IMR-90 (cell line): ENCODE data around the gene NCOR1. TPM values are rescaled to one million over a fixed set of nuclear protein-coding genes. Genes with fewer than 3 reads are reported as not detected.

Experiments
- ATAC-seq: fragments of 200-7000 bp; cut with Tn5 transposase; 2 replicates; pipeline ENCODE4 v1.9.1; 2020; ENCODE audit warnings: low read depth, mild to moderate bottlenecking, moderate library complexity
- BruUV-seq: library from RNA; stranded (reverse); fragments of 400-500 nt; replicated peaks from 2 replicates; lab custom pipeline; 2021; lab: Mats Ljungman, UMichigan
- CTCF ChIA-PET: fragments of 300-600 bp; formaldehyde crosslinking; extraction: SDS; loops from one replicate; lab custom pipeline; 2021; ENCODE audit warnings: antibody characterized with exemption; lab: Yijun Ruan, JAX
- POLR2A ChIA-PET: fragments of 300-600 bp; sonication (Branson Sonifier 250); formaldehyde crosslinking; loops from one replicate; lab custom pipeline; 2022; ENCODE audit warnings: antibody characterized with exemption; ENCODE audit not compliant: unreplicated experiment; lab: Charles Lee
- DNase-seq: peaks from one replicate; pipeline ENCODE4 v3.0.0; 2013
- H2AFZ ChIP-seq: replicated peaks from 2 replicates; pipeline ENCODE3; 2013; ENCODE audit warnings: low read length, mild to moderate bottlenecking; ENCODE audit not compliant: poor library complexity
- H2AK5ac ChIP-seq: 2 replicates; pipeline ENCODE4 v1.6.1; 2013; ENCODE audit warnings: low read depth, low read length, inconsistent platforms
- H2AK9ac ChIP-seq: replicated peaks from 2 replicates; pipeline ENCODE3; 2013; ENCODE audit warnings: mild to moderate bottlenecking, low read depth, low read length, moderate library complexity; ENCODE audit not compliant: poor library complexity
- H2BK120ac ChIP-seq: 2 replicates; pipeline ENCODE4 v1.6.1; 2013; ENCODE audit warnings: low read depth, low read length, inconsistent platforms
- H2BK15ac ChIP-seq: 3 replicates; pipeline ENCODE4 v1.6.1; 2013; ENCODE audit warnings: low read depth, low read length, inconsistent platforms
- H2BK20ac ChIP-seq: 2 replicates; pipeline ENCODE4 v1.6.1; 2013; ENCODE audit warnings: low read depth, mild to moderate bottlenecking, inconsistent platforms, low read length, moderate library complexity
- H2BK5ac ChIP-seq: 2 replicates; pipeline ENCODE4 v1.6.1; 2013; ENCODE audit warnings: mild to moderate bottlenecking, low read depth, low read length, inconsistent platforms; ENCODE audit not compliant: poor library complexity, severe bottlenecking
- H3K14ac ChIP-seq: replicated peaks from 2 replicates; pipeline ENCODE4 v1.6.1; 2013; ENCODE audit warnings: low read depth, low read length, inconsistent platforms
- H3K18ac ChIP-seq: 2 replicates; pipeline ENCODE4 v1.6.1; 2013; ENCODE audit warnings: low read depth, low read length, control low read depth
- H3K23ac ChIP-seq: 2 replicates; pipeline ENCODE4 v1.6.1; 2013; ENCODE audit warnings: low read depth, low read length, inconsistent platforms
- H3K27ac ChIP-seq: 2 replicates; pipeline ENCODE4 v1.5.1; 2013; ENCODE audit warnings: mild to moderate bottlenecking, control low read depth, low read length; ENCODE audit not compliant: insufficient read depth
- H3K27me3 ChIP-seq: 2 replicates; pipeline ENCODE4 v1.6.1; 2013; ENCODE audit warnings: low read length; ENCODE audit not compliant: control insufficient read depth, insufficient read depth
- H3K36me3 ChIP-seq: 2 replicates; pipeline ENCODE4 v1.6.1; 2013; ENCODE audit warnings: low read length, mixed read lengths; ENCODE audit not compliant: control insufficient read depth, insufficient read depth
- H3K4ac ChIP-seq: 2 replicates; pipeline ENCODE4 v1.6.1; 2013; ENCODE audit warnings: low read depth, low read length, inconsistent platforms
- H3K4me1 ChIP-seq: 2 replicates; pipeline ENCODE4 v1.6.1; 2013; ENCODE audit warnings: low read length, mixed read lengths; ENCODE audit not compliant: control insufficient read depth, insufficient read depth
- H3K4me2 ChIP-seq: 2 replicates; pipeline ENCODE4 v1.6.1; 2013; ENCODE audit warnings: low read depth, mild to moderate bottlenecking, control low read depth, low read length, moderate library complexity
- H3K4me3 ChIP-seq: 2 replicates; pipeline ENCODE4 v1.5.1; 2013; ENCODE audit warnings: low read depth, mild to moderate bottlenecking, control low read depth, low read length, moderate library complexity; ENCODE audit not compliant: insufficient read depth
- H3K56ac ChIP-seq: 2 replicates; pipeline ENCODE4 v1.6.1; 2013; ENCODE audit warnings: low read length, inconsistent platforms; ENCODE audit not compliant: insufficient read depth; ENCODE audit errors: extremely low read depth
- H3K79me1 ChIP-seq, 2 experiments: 2 replicates each; pipeline ENCODE4 v1.6.1; 2013; ENCODE audit warnings: low read length in 2 of 2, inconsistent platforms in 1 of 2, low read depth in 1 of 2
- H3K9ac ChIP-seq: 2 replicates; pipeline ENCODE4 v1.6.1; 2013; ENCODE audit warnings: low read depth, low read length, control low read depth
- H3K9me1 ChIP-seq: 2 replicates; pipeline ENCODE4 v1.6.1; 2013; ENCODE audit warnings: low read length, inconsistent platforms; ENCODE audit not compliant: insufficient read depth
- H3K9me3 ChIP-seq: 2 replicates; pipeline ENCODE4 v1.6.1; 2013; ENCODE audit warnings: low read length; ENCODE audit not compliant: control insufficient read depth, insufficient read depth
- H4K20me1 ChIP-seq: 2 replicates; pipeline ENCODE4 v1.6.1; 2013; ENCODE audit warnings: low read length, inconsistent platforms; ENCODE audit not compliant: insufficient read depth
- H4K5ac ChIP-seq: 2 replicates; pipeline ENCODE4 v1.6.1; 2013; ENCODE audit warnings: mild to moderate bottlenecking, low read depth, low read length, control low read depth
- H4K8ac ChIP-seq, 2 experiments: 2 replicates each; pipeline ENCODE4 v1.6.1; 2013; ENCODE audit warnings: low read depth in 2 of 2, low read length in 2 of 2, control low read depth in 1 of 2, inconsistent platforms in 1 of 2
- H4K91ac ChIP-seq: 2 replicates; pipeline ENCODE4 v1.6.1; 2013; ENCODE audit warnings: low read depth, low read length, inconsistent platforms; ENCODE audit not compliant: insufficient read depth
- RCOR1 ChIP-seq: IDR thresholded peaks from 2 replicates; pipeline ENCODE4 v1.6.1; 2012; ENCODE audit warnings: mild to moderate bottlenecking, low read length, improper control_type of control experiment; ENCODE audit not compliant: insufficient replicate concordance
- WGBS, 2 experiments: methylation state at CpG; one replicate each; pipeline versions ENCODE4 v1.1.5 to v1.1.7; 2013; ENCODE audit warnings: missing lambda C conversion rate in 2 of 2; ENCODE audit not compliant: insufficient read length in 1 of 2; ENCODE audit errors: extremely low coverage in 2 of 2; 5-methylcytosine and 5-hydroxymethylcytosine counted together
- dilution Hi-C: fragments of 300-500 bp; cut with HindIII; formaldehyde crosslinking; loops from one replicate; pipeline ENCODE4 v1.14.3; 2018; ENCODE audit warnings: low sequenced_read_pairs; ENCODE audit not compliant: unreplicated experiment
- in situ Hi-C: fragments of 300-500 bp; cut with MboI; formaldehyde crosslinking; loops from 3 replicates; pipeline ENCODE4 v1.14.3; 2019; ENCODE audit warnings: low sequenced_read_pairs, inconsistent platforms, mixed read lengths
- intact Hi-C: fragments of 100-400 bp; cut with micrococcal nuclease; formaldehyde crosslinking; loops from 2 replicates; pipeline ENCODE4 v1.10.0; 2022
- polyA plus RNA-seq, 3 experiments: library from polyadenylated mRNA; depleted of rRNA; stranded (reverse); fragments of >200 nt; gene quantifications; 2 replicates each; pipeline ENCODE4 v1.2.3, GENCODE V29; 2012; ENCODE audit warnings: low replicate concordance in 1 of 3
- total RNA-seq: library from RNA; depleted of rRNA; stranded (reverse); fragments of >200 nt; gene quantifications from 2 replicates; pipeline ENCODE4 v1.2.3, GENCODE V29; 2012

Gene NCOR1
- total and polyA plus RNA-seq, 2 of the 4 experiments (the other 2 are of a cell fraction), result 54.5 to 80.3 TPM

GRCh38 chr17:16178836-16179235 is 36.5 kb downstream of the NCOR1 start:
- DNase-seq, result peak; percentile 56
- no peak overlapping the region for H4K91ac ChIP-seq
- H3K4ac ChIP-seq, result no peak overlapping the region
- no TSS peak for BruUV-seq
- H2BK15ac ChIP-seq, result no peak overlapping the region
- CTCF ChIA-PET, result no interaction called here
- H4K20me1 ChIP-seq, result peaks cover 17% of the 10 kb centered on the region; the same call in 1 of the 2 replicates
- in situ Hi-C loops (no loop called here), intact Hi-C loops (no loop called here), dilution Hi-C loops (no loop called here)
- H3K27me3 ChIP-seq, result no peaks in the 10 kb centered on the region
- H3K23ac ChIP-seq, result no peak overlapping the region
- H2AK9ac ChIP-seq, result no peak overlapping the region
- H3K79me1 ChIP-seq, result peaks cover 13 to 47% of the 10 kb centered on the region in 2 experiments
- H2BK5ac ChIP-seq, result no peak overlapping the region
- no peak overlapping the region for H4K8ac ChIP-seq
- WGBS, 2 experiments, result no CpG with 5 or more reads among the region's 5 CpGs
- no peak overlapping the region for H3K56ac ChIP-seq
- no peak for ATAC-seq
- no peak overlapping the region for H2AK5ac ChIP-seq
- POLR2A ChIA-PET, result no interaction called here
- peaks cover 3% of the 10 kb centered on the region for H3K36me3 ChIP-seq
- no peaks in the 10 kb centered on the region for H3K4me1 ChIP-seq
- no peak overlapping the region for H2AFZ ChIP-seq
- no peak overlapping the region for H3K9ac ChIP-seq
- no peak overlapping the region for H2BK20ac ChIP-seq
- no peak overlapping the region for H3K14ac ChIP-seq
- no peak overlapping the region for H3K4me2 ChIP-seq
- no peak overlapping the region for H2BK120ac ChIP-seq
- TF ChIP-seq RCOR1, result no peak
- no peak overlapping the region for H3K18ac ChIP-seq
- no peak overlapping the region for H3K4me3 ChIP-seq
- no peak overlapping the region for H3K27ac ChIP-seq
- no peaks in the 10 kb centered on the region for H3K9me3 ChIP-seq
- H4K5ac ChIP-seq, result no peak overlapping the region
- 0 out of 2 replicates have a peak, but pooled peaks cover 6% of the 10 kb centered on the region for H3K9me1 ChIP-seq
